GM21528 (cell line): ENCODE data around the gene FZD8.
A peak's percentile ranks its signal among the peaks of the same experiment; 100 is the strongest.

Experiments
- ATAC-seq: cut with Tn5 transposase; IDR thresholded peaks from one replicate; pipeline ENCODE4 v1.9.1; 2021; ENCODE audit warnings: mild to moderate bottlenecking, moderate library complexity; ENCODE audit not compliant: unreplicated experiment, low FRiP score

Gene FZD8

GRCh38 chr10:35643151-35644049 is 1.3 kb upstream of the FZD8 start:
- no peak for ATAC-seq

GRCh38 chr10:35642793-35643114 is 658 bp upstream of the FZD8 start:
- no peak for ATAC-seq

GRCh38 chr10:35641676-35642034 is 441 bp downstream of the FZD8 start:
- ATAC-seq: peak; percentile 37

- peak; percentile 33 for ATAC-seq
Observed at GRCh38 chr10:35640951-35641675, 983 bp downstream of the FZD8 start.

GRCh38 chr10:35640474-35640873 is 1.6 kb downstream of the FZD8 start:
- peak; percentile 30 for ATAC-seq

GRCh38 chr10:35639728-35640401 is 2.2 kb downstream of the FZD8 start:
- no peak for ATAC-seq

GRCh38 chr10:35639021-35639727 is 2.9 kb downstream of the FZD8 start:
- no peak for ATAC-seq

GRCh38 chr10:35638101-35638500 is 4.0 kb downstream of the FZD8 start:
- no peak for ATAC-seq

- ATAC-seq: no peak
Observed at GRCh38 chr10:35637462-35637861, 4.6 kb downstream of the FZD8 start.

- no peak for ATAC-seq
Observed at GRCh38 chr10:35636956-35637355, 5.1 kb downstream of the FZD8 start.

- peak; percentile 59 for ATAC-seq
Observed at GRCh38 chr10:35635576-35635975, 6.5 kb downstream of the FZD8 start.

GRCh38 chr10:35633006-35633980 is 8.8 kb downstream of the FZD8 start:
- ATAC-seq: no peak

GRCh38 chr10:35632027-35632426 is 10.1 kb downstream of the FZD8 start:
- no peak for ATAC-seq

GRCh38 chr10:35631404-35631803 is 10.7 kb downstream of the FZD8 start:
- ATAC-seq: no peak

- ATAC-seq: no peak
Observed at GRCh38 chr10:35626971-35627507, 15.1 kb downstream of the FZD8 start.

GRCh38 chr10:35614312-35614711 is 27.8 kb downstream of the FZD8 start:
- no peak for ATAC-seq

GRCh38 chr10:35613597-35614226 is 28.4 kb downstream of the FZD8 start:
- ATAC-seq: no peak

GRCh38 chr10:35613107-35613440 is 29.0 kb downstream of the FZD8 start:
- ATAC-seq: no peak
